ENCODE results near the gene RAPGEF5. TPM values are rescaled to one million over a fixed set of nuclear protein-coding genes. Genes with fewer than 3 reads are reported as not detected.
A peak's percentile ranks its signal among the peaks of the same experiment; 100 is the strongest.

Gene RAPGEF5
- total RNA-seq = 139 TPM
- long read RNA-seq, full-length matches to known transcripts = 5 of 19 reads
- long read RNA-seq, partial matches to known transcripts = 6 of 19 reads
- long read RNA-seq, other reads (novel, unspliced or antisense) = 8 of 19 reads

- TF ChIP-seq, protein P1, sequence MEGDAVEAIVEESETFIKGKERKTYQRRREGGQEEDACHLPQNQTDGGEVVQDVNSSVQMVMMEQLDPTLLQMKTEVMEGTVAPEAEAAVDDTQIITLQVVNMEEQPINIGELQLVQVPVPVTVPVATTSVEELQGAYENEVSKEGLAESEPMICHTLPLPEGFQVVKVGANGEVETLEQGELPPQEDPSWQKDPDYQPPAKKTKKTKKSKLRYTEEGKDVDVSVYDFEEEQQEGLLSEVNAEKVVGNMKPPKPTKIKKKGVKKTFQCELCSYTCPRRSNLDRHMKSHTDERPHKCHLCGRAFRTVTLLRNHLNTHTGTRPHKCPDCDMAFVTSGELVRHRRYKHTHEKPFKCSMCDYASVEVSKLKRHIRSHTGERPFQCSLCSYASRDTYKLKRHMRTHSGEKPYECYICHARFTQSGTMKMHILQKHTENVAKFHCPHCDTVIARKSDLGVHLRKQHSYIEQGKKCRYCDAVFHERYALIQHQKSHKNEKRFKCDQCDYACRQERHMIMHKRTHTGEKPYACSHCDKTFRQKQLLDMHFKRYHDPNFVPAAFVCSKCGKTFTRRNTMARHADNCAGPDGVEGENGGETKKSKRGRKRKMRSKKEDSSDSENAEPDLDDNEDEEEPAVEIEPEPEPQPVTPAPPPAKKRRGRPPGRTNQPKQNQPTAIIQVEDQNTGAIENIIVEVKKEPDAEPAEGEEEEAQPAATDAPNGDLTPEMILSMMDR (IDR thresholded peaks at IDR 0.05) = no peak
- H3K9me3 ChIP-seq = no peaks in the 10 kb centered on the region
- H3K27me3 ChIP-seq = peaks cover 11% of the 10 kb centered on the region
- peak within 1 kb of the TSS; percentile 42 for H3K27ac ChIP-seq
- peak; percentile 81 for DNase-seq
- no peaks in the 10 kb centered on the region for H3K4me1 ChIP-seq
- H3K4me3 ChIP-seq = peak within 1 kb of the TSS; percentile 50
- intact Hi-C loops (cut with DNase I) = no loop called here
- no peaks in the 10 kb centered on the region for H3K36me3 ChIP-seq
- ATAC-seq = peak; percentile 91
Measured at GRCh38 chr7:22356701-22357310, at the start of gene RAPGEF5. Gene RAPGEF5 (minus strand): TSS chr7:22357154. CDS start chr7:22357060, 94 bp downstream.

DNA sequence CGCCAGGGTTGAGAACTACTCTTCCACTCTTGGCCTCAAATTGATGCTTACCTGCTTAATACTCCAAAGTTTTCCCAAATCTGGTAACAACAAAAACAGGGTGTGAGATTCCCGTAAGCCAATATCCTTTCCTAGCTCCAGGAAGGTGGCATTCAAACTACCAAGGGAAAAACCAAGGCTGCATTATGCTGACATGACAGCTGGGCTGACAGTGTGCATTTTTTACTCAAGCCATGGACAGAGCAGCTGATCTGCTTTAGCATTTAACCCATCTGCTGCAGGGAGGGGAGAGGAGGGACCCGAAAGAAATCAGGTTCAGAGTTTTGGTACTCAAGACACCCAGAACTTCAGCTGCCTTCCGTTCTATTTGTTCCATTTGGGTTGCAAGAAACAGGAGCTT, 49.8 kb upstream of the RAPGEF5 start:
- Histone ChIP-seq H3K27ac (no peak overlapping the region), H3K27me3 (no peaks in the 10 kb centered on the region), H3K9me3 (no peaks in the 10 kb centered on the region), H3K4me1 (no peaks in the 10 kb centered on the region), H3K36me3 (no peaks in the 10 kb centered on the region), H3K4me3 (no peak overlapping the region)
- DNase-seq (no peak), ATAC-seq (no peak)
- intact Hi-C loops (cut with DNase I) = no loop called here
- TF ChIP-seq, protein P1 (IDR thresholded peaks at IDR 0.05) = no peak

DNA sequence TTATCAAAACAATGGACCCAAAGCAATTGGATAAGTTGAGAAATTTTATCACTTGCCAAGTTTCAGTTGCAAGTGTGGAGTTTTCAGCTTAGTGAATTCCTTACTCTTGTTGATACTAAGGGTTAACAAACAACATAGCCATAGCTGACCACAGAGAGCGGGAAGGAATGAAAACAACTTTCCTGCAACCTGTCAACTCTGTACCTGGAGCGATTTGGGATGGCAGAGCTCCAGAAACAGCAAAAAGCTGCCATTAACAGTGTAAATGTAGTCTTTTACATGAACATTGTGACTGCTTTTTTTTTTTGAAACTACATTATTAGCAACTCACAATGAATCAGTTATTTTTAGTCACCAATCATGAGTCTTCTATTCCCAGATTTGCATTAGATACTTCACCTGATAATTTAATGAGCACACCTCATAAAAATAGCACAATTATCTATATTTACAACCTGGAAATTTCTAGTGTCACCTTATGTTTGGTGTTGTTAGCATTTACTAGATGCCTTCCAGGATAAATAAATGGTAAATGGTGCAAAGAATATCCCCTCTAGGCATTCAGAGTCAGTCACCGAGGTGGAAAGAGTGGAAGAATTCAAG, 47.6 kb upstream of the RAPGEF5 start:
- no peaks in the 10 kb centered on the region for H3K9me3 ChIP-seq
- no peaks in the 10 kb centered on the region for H3K27me3 ChIP-seq
- H3K27ac ChIP-seq = no peak overlapping the region
- no peak overlapping the region for H3K4me3 ChIP-seq
- intact Hi-C loops (cut with DNase I) = no loop called here
- ATAC-seq = no peak
- H3K36me3 ChIP-seq = no peaks in the 10 kb centered on the region
- no peaks in the 10 kb centered on the region for H3K4me1 ChIP-seq
- TF ChIP-seq, protein P1 (IDR thresholded peaks at IDR 0.05) = no peak
- no peak for DNase-seq

DNA sequence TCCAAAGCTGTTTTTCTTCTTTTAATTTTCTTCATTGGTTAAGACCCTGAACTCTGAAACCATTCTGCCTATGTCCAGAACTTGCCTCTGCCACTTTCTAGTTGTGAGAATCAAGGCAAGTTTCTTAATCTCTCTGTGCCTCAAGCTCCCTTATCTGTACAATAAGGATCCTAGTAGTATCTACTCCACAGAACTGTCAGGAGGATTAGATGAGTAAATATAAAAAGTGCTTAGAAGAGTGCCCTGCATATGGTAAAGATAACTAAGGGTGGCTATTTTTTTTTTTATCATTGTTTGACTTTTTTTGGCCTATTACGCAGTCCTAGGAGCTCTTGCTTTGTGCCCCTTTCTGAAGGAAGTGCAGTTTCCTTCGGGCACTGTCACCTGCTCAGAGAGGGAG, 46.4 kb upstream of the RAPGEF5 start:
- ATAC-seq = no peak
- H3K36me3 ChIP-seq = no peaks in the 10 kb centered on the region
- no peaks in the 10 kb centered on the region for H3K4me1 ChIP-seq
- no peaks in the 10 kb centered on the region for H3K9me3 ChIP-seq
- DNase-seq = no peak
- intact Hi-C loops (cut with DNase I) = no loop called here
- TF ChIP-seq, protein P1 (IDR thresholded peaks at IDR 0.05) = no peak
- no peaks in the 10 kb centered on the region for H3K27me3 ChIP-seq
- no peak overlapping the region for H3K4me3 ChIP-seq
- no peak overlapping the region for H3K27ac ChIP-seq

GRCh38 chr7:22402250-22402649, 45.3 kb upstream of the RAPGEF5 start:
- ATAC-seq (no peak), DNase-seq (no peak)
- Histone ChIP-seq H3K9me3 (no peaks in the 10 kb centered on the region), H3K4me3 (no peak overlapping the region), H3K27me3 (no peaks in the 10 kb centered on the region), H3K36me3 (no peaks in the 10 kb centered on the region), H3K27ac (no peak overlapping the region), H3K4me1 (no peaks in the 10 kb centered on the region)
- intact Hi-C loops (cut with DNase I) = no loop called here
- TF ChIP-seq, protein P1 (IDR thresholded peaks at IDR 0.05) = no peak
